ENCODE measurements around the gene ESR2.

- TF ChIP-seq CTCF (IDR thresholded peaks at IDR 0.05; ENCODE audit: low read depth, low read length, poor library complexity, severe bottlenecking) (no peak), EZH2phosphoT487 (IDR thresholded peaks at IDR 0.05; ENCODE audit: borderline replicate concordance, low read length) (no peak)
Measured at GRCh38 chr14:64201921-64202545, 92.1 kb downstream of the ESR2 start.

Data from DOHH2 (cell line).